GM10266 (cell line): ENCODE data around the gene MRTFB.
A peak's percentile ranks its signal among the peaks of the same experiment; 100 is the strongest.

Experiments used
- DNase-seq: peaks from one replicate; pipeline ENCODE4 v3.0.0; 2012; ENCODE audit errors: extremely low spot score
- TF ChIP-seq, protein P1 (sequence below): IDR thresholded peaks from 2 replicates; pipeline ENCODE4 v1.5.1; 2012; ENCODE audit warnings: mild to moderate bottlenecking, low read depth; ENCODE audit not compliant: control insufficient read depth, insufficient read depth; ENCODE audit errors: missing control alignments

MRTFB gene

DNA sequence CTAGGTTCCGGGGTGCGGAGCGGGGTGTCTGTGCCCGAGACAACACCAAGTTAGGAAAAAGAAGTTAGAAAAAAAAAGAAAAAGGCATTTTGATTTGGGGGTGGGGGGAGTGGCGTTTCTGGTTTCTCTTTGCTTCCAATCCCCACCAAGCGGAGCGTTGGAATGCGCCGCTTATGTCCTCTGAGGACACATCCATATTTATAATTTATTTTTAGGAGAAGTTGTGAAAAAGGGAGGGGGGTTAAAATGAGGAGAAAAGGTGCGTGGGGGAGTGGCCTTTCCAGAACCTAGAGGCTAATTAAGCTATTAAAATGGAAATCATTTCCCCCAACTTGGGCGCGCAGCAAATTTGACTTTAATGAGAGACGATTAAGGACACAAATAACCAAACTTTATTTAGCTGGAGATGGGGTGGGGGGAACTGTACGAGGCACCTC is 232.1 kb downstream of the MRTFB start:
- DNase-seq = no peak

DNA sequence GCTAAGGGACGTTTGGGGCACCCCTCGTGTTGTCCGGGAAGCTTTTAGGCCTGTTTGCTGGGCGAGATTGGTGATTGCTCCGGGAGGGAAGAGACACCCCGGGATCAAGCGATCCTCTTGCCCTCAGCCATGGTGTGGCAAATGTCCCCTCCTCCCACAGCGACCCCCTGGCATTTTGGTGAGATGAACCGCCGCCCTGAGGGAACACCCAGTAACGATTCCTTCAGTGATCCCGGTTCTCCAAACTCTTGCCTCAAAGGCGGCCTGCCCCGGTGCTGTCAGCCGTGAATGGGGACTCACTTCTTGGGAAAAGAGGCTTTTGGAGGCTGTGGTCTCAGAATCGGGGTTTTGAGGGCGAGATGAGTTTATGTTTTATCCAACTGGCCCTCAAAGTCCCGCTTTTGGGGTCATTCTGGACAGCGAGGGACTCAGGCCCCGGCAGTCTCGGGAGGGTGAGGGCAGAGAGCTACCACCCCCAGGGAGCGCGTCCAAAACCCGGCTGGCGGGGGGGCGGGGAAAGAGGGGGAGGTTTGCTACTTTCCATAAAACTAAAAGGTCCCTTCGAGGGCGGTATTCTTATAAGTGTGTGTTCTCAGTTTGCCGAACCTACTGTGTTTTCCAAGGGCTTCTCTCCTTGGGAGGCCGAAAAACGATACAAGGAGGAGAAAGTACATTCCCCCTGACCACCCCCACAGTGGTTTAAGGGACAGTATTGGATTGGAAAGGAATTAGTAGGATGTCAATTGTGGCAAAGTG is 232.7 kb downstream of the MRTFB start:
- DNase-seq = peak; percentile 43
- TF ChIP-seq, protein P1, sequence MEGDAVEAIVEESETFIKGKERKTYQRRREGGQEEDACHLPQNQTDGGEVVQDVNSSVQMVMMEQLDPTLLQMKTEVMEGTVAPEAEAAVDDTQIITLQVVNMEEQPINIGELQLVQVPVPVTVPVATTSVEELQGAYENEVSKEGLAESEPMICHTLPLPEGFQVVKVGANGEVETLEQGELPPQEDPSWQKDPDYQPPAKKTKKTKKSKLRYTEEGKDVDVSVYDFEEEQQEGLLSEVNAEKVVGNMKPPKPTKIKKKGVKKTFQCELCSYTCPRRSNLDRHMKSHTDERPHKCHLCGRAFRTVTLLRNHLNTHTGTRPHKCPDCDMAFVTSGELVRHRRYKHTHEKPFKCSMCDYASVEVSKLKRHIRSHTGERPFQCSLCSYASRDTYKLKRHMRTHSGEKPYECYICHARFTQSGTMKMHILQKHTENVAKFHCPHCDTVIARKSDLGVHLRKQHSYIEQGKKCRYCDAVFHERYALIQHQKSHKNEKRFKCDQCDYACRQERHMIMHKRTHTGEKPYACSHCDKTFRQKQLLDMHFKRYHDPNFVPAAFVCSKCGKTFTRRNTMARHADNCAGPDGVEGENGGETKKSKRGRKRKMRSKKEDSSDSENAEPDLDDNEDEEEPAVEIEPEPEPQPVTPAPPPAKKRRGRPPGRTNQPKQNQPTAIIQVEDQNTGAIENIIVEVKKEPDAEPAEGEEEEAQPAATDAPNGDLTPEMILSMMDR = no peak

More for the DNA sequence above, 232.1 kb downstream of the MRTFB start:
- TF ChIP-seq, protein P1 = no peak

DNA sequence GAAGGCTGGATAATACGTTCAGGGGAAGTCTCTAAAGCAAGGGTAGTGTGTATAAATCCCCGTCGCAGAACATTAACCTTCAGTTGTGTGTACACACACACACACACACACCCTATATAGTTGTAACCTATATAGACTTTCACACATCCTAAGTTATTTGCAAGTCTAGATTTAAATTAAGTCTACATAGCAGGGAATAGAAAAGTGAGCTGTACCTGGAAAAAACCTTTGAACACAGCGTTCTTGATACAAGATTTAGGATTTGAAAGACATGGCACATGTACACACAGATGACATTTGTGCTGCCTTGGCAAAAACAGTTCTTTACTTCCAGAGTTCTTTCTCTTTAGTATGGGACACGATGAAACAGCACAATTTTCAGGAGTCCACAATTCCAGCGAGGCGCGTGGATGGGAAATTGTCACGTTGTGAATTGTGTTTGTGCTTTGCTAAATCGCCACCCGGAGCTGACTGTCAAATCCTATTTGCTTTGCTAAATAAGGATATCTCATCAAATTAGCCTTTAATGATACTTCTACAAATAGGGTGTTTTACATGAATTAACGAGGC is 233.9 kb downstream of the MRTFB start:
- TF ChIP-seq, protein P1 = no peak
- DNase-seq = no peak

DNA sequence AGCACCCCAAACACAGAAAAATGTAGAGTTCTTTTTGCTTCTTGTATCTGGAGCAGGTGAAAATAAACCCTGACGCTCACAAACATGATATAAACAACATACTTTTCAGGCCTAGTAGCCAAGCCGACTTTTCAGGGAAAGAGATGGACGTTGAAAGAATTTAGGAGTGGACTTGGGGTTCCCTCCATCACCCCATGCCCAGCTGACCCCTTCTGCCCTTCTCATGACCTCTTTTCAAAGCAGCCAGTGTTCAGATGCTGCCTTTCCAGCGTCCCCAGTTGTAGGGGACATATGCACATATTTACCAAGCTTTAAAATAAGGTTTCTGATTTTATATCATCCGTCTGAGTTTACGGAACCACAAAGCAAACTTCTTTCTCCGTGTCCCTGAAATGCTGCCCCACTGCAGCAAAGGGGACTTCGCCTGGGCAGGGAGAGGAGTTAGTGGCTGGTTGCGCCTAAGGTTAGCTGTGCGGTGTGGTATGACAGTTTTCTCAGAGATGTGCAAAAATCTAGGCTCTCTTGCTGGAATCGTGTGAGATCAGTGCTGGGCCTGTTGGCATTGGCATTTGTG is 235.5 kb downstream of the MRTFB start:
- TF ChIP-seq, protein P1 = no peak
- no peak for DNase-seq

DNA sequence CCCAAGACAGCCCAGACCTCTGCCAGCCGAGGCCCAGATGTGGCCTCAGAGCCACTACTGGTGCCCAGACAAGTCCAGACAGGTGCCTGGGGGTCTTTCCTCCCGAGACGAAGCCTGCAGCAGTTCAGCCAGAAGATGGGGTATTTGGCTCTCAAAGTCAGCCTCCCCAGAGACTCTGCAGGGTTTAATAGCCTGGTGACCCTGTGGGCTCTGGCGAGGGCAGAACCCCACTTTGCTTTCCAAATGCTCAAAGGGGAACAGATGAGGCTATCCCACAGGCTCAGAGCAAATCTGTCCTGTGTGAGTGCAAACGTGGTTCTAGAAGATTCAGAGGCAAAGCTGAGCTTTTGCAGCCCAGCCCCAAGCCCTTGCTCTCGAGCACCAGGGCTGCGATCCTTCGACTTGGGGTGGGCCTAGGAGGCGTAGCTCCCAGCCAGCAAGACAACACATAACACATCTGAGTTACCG is 236.0 kb downstream of the MRTFB start:
- DNase-seq = no peak
- TF ChIP-seq, protein P1 = no peak

DNA sequence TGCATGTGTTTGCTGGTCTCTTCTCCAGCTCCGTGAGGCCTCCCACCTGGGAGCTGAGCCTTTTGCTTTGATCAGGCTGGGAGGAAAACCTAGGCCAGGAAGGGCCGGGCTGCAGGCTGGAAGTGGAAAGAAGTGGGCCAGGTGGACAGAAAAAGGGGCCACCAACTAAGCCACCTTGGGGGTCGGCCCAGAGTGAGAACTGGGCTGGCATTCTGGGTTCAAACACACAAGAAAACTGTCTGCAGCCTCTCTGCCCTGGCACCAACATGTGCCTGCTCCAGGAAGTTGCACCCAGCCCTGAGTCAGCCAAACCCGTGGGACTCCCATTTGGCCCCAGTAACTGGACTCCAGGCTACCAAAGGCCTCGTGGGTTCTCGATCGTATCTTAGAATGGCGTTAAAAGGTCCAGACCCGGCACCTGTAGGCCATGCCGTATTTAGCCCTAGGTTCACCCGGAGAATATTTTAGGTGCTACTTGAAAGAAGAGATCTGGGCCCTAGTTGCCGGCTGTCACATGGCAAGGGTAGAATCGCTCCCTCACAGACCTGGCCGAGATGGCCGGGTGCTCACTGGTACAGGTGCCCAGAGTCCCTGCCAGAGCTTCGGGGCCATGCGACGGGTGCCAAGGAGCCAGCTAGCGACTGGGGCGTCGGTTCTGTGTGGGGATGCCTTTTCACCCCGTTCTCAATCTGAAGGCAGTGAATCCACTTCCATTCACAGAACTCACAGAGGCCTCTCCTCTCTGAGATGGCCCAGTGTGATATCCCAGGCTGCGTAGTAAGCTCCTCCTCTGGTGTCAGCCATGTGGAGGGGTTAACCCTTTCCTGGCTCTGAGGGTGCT is 236.6 kb downstream of the MRTFB start:
- no peak for DNase-seq
- TF ChIP-seq, protein P1 = no peak
